Posterior cingulate gyrus (tissue), 11 donors: ENCODE results near the gene GABBR1.

ENCODE experiments used
- DNase-seq, 10 donors: peaks; one replicate each; pipeline versions ENCODE4 v3.0.0 to v3.0.0-alpha.2; 2020 to 2021; ENCODE audit warnings: mixed read lengths in 3 of 10
- intact Hi-C: fragments of 100-400 bp; cut with DNase I; formaldehyde crosslinking; loops from one replicate; pipeline ENCODE4 v1.15.1; 2023

GABBR1 gene

GRCh38 chr6:29510202-29510601 lies 122.8 kb downstream of the GABBR1 start:
- intact Hi-C loops = no loop called here
- no peak for DNase-seq
